Measurements from ENCODE around the gene COL20A1.

DNA sequence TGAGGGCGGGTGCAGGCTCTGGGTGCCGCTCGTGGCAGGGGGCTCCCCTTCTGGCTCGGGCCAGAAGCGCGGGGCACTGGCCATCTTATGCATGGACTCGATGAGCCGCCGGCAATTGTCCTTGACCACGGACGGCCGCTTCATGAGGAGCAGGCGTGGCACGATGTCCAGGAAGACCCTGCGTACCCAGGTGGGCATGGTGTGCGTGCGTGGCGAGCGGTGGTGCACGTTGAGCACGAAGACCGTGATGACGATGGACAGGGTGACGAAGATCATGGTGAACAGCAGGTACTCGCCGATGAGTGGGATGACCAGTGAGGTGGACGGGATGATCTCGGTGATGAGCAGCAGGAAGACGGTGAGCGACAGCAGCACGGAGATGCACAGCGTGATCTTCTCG, 57.2 kb downstream of the COL20A1 start:
- TF ChIP-seq REST (IDR thresholded peaks at IDR 0.05; ENCODE audit: insufficient read depth in 1 of 2, low read depth in 2 of 2, low read length in 2 of 2) (no peak), POLR2AphosphoS5 (IDR thresholded peaks at IDR 0.05; ENCODE audit: low read depth, low read length) (no peak), TAF1 (IDR thresholded peaks at IDR 0.05; ENCODE audit: borderline replicate concordance, insufficient read depth, low read length) (no peak), SIN3A (IDR thresholded peaks at IDR 0.05; ENCODE audit: borderline replicate concordance, insufficient read depth, low read length) (no peak)

All from PFSK-1 (cell line).